NB4 (cell line): ENCODE measurements around the gene TTYH3.

ENCODE experiments used
- CTCF ChIP-seq: IDR thresholded peaks from one replicate; pipeline ENCODE4 v1.5.1; 2012; ENCODE audit warnings: low read depth, low read length
- MYC ChIP-seq: IDR thresholded peaks from 2 replicates; pipeline ENCODE4 v1.6.1; 2011; ENCODE audit warnings: low read depth, low read length
- POLR2A ChIP-seq: IDR thresholded peaks from 2 replicates; pipeline ENCODE4 v1.6.1; 2011; ENCODE audit warnings: mild to moderate bottlenecking; ENCODE audit not compliant: insufficient read length; ENCODE audit errors: extremely low read depth

GRCh38 chr7:2713370-2713769, 81.6 kb downstream of the TTYH3 start:
- TF ChIP-seq MYC: no peak
- TF ChIP-seq CTCF: peak; percentile 51
- no peak for TF ChIP-seq POLR2A
